Activated CD4-positive, alpha-beta T cell treated with anti-CD3 and anti-CD28 coated beads, Interleukin-2, amount 10 ng/mL, durations not matched to agents 24 days and 14 days (primary cell): Measurements from ENCODE around the gene SLAIN1. TPM values are rescaled to one million over a fixed set of nuclear protein-coding genes. Genes with fewer than 3 reads are reported as not detected.

ENCODE experiments used
- DNase-seq: peaks from one replicate; pipeline ENCODE4 v3.0.0; 2022
- H3K27ac Mint-ChIP-seq: one replicate; pipeline ENCODE4 v1.8.0; 2022; ENCODE audit warnings: mild to moderate bottlenecking, mixed read lengths
- H3K27me3 Mint-ChIP-seq: one replicate; pipeline ENCODE4 v1.8.0; 2022; ENCODE audit warnings: mixed read lengths
- H3K36me3 Mint-ChIP-seq: one replicate; pipeline ENCODE4 v1.8.0; 2022; ENCODE audit warnings: low read depth, mild to moderate bottlenecking, mixed read lengths
- H3K4me1 Mint-ChIP-seq: one replicate; pipeline ENCODE4 v1.8.0; 2021; ENCODE audit warnings: mixed read lengths
- H3K4me3 Mint-ChIP-seq: one replicate; pipeline ENCODE4 v1.8.0; 2022; ENCODE audit warnings: mild to moderate bottlenecking, moderate library complexity, mixed read lengths
- H3K9me3 Mint-ChIP-seq: one replicate; pipeline ENCODE4 v1.8.0; 2021; ENCODE audit warnings: mixed read lengths
- intact Hi-C: fragments of 100-400 bp; cut with micrococcal nuclease; formaldehyde crosslinking; loops from one replicate; pipeline ENCODE4 v1.15.1; 2023
- total RNA-seq: library from RNA; stranded (reverse); gene quantifications from 2 replicates; pipeline ENCODE4 v1.2.3, GENCODE V29; 2022

Gene SLAIN1
- total RNA-seq, 1 donor from 2014 or later = 29.1 TPM

GRCh38 chr13:77696006-77696878 is 1.2 kb upstream of the SLAIN1 start:
- Mint-ChIP-seq H3K36me3 (peaks cover 4% of the 10 kb centered on the region), H3K9me3 (no peaks in the 10 kb centered on the region), H3K27me3 (peaks cover 42% of the 10 kb centered on the region), H3K27ac (peak overlapping the region; percentile 18), H3K4me3 (peak overlapping the region; percentile 83), H3K4me1 (peaks cover 30% of the 10 kb centered on the region)
- intact Hi-C loops = loop anchor here (5.0 kb wide), 2 partner anchors 669 to 809 kb away; partner anchors contain the start of genes FBXL3 and KCTD12
- peak; percentile 63 for DNase-seq

DNA sequence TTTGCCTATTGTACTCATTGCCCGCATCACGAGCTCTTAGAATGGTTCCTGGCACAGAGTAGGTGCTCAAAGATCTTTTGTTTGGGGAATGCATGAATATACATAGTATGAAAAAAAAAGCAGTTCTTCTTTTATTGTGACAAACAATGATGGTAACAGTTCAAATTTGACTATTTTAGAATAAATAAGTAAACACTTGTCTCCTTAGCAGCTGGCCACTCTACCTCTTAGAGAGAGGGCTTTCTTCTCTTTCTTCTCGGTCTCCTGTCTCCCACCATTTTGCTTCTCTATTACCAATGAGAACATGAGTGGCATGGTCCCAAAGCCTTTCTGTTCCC is 639 bp upstream of the SLAIN1 start:
- Mint-ChIP-seq H3K27ac (no peak overlapping the region), H3K27me3 (peaks cover 36% of the 10 kb centered on the region), H3K4me1 (peaks cover 30% of the 10 kb centered on the region), H3K4me3 (peak overlapping the region; percentile 83), H3K36me3 (peaks cover 4% of the 10 kb centered on the region), H3K9me3 (no peaks in the 10 kb centered on the region)
- intact Hi-C loops = loop anchor here (1.0 to 5.0 kb wide), 4 partner anchors 54 to 810 kb away; partner anchors contain the start of genes FBXL3 and KCTD12
- no peak for DNase-seq

DNA sequence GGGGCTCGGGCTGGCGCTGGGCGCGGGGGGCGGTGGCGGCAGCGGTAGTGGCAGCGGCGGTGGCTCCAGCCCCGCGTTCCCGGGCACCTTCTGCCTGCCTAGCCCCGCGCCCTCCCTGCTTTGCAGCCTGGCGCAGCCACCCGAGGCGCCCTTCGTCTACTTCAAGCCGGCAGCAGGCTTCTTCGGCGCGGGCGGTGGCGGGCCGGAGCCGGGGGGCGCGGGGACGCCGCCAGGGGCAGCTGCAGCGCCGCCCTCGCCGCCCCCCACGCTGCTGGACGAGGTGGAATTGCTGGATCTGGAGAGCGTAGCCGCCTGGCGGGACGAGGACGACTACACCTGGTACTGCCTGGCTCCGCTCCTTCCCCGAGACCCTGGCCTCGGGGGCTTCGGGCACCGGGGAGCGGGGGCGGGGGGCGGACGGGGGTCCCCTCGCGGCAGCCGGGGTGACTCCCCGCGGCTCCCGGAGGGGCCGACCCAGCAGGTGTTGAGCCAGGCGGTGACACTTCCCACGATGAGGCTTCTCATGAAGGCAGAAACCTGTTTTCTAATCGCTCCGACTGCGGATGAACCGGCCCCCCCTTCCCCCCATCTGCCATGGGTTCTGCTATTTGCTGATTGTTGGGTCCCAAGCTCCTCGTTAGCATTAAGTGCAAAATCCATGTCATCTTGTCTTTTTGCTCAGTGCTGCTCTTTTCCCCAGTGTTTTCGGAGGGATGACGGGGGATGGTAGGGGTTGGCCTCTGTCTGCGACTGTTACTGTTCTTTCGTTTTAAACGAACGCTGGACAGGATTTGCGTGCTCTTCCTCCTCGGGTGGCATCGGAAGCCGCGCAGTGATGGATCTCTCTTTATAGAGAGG is 943 bp downstream of the SLAIN1 start:
- peaks cover 29% of the 10 kb centered on the region for H3K27me3 Mint-ChIP-seq
- peaks cover 7% of the 10 kb centered on the region for H3K36me3 Mint-ChIP-seq
- H3K4me3 Mint-ChIP-seq = peak overlapping the region; percentile 99
- DNase-seq = peak; percentile 85
- H3K27ac Mint-ChIP-seq = peak overlapping the region; percentile 91
- no peaks in the 10 kb centered on the region for H3K9me3 Mint-ChIP-seq
- H3K4me1 Mint-ChIP-seq = peaks cover 31% of the 10 kb centered on the region
- intact Hi-C loops = loop anchor here (1.0 to 5.0 kb wide), 3 partner anchors 32 to 811 kb away; partner anchors contain the start of genes FBXL3 and KCTD12

- H3K27me3 Mint-ChIP-seq = peaks cover 24% of the 10 kb centered on the region
- peaks cover 31% of the 10 kb centered on the region for H3K4me1 Mint-ChIP-seq
- H3K9me3 Mint-ChIP-seq = no peaks in the 10 kb centered on the region
- peaks cover 7% of the 10 kb centered on the region for H3K36me3 Mint-ChIP-seq
- H3K27ac Mint-ChIP-seq = peak overlapping the region; percentile 91
- DNase-seq = no peak
- intact Hi-C loops = loop anchor here (1.0 to 5.0 kb wide), 3 partner anchors 31 to 812 kb away; partner anchors contain the start of genes FBXL3 and KCTD12
- H3K4me3 Mint-ChIP-seq = peak overlapping the region; percentile 99
Observed at GRCh38 chr13:77699059-77699680, 1.7 kb downstream of the SLAIN1 start.

- H3K9me3 Mint-ChIP-seq = no peaks in the 10 kb centered on the region
- intact Hi-C loops = no loop called here
- no peak for DNase-seq
Observed at GRCh38 chr13:77701305-77701704, 3.8 kb downstream of the SLAIN1 start.

DNA sequence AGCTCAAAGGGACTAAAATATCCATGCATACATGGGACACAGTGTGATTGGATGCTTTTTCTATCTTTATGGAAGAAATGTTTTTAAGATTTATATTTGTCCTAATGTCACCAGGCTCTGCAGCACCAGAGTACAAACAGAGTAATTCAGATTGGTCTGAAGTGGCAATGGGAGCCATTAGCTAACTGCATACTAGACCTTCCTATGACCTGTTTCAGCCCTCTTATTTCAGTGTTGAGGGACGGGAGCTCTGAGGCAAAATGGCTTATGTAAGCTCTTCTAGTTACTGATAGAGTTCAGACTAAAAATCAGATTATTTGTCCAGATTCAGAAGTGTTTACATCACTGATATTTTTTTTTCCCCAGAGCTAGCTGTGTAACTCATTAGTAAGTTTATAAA is 4.9 kb downstream of the SLAIN1 start:
- DNase-seq = no peak
- Mint-ChIP-seq H3K27ac (no peak overlapping the region), H3K27me3 (peaks cover 2% of the 10 kb centered on the region), H3K4me3 (no peak overlapping the region), H3K4me1 (peaks cover 19% of the 10 kb centered on the region), H3K36me3 (peaks cover 22% of the 10 kb centered on the region), H3K9me3 (peaks cover 6% of the 10 kb centered on the region)
- intact Hi-C loops = no loop called here

More at GRCh38 chr13:77701305-77701704, 3.8 kb downstream of the SLAIN1 start:
- no peak overlapping the region for H3K27ac Mint-ChIP-seq
- H3K36me3 Mint-ChIP-seq = peaks cover 11% of the 10 kb centered on the region
- H3K27me3 Mint-ChIP-seq = peaks cover 10% of the 10 kb centered on the region
- H3K4me3 Mint-ChIP-seq = no peak overlapping the region
- H3K4me1 Mint-ChIP-seq = peaks cover 27% of the 10 kb centered on the region

GRCh38 chr13:77703408-77703807 is 5.9 kb downstream of the SLAIN1 start:
- Mint-ChIP-seq H3K4me1 (peaks cover 19% of the 10 kb centered on the region), H3K36me3 (peaks cover 32% of the 10 kb centered on the region), H3K9me3 (peaks cover 16% of the 10 kb centered on the region), H3K4me3 (no peak overlapping the region), H3K27me3 (peaks cover 2% of the 10 kb centered on the region), H3K27ac (no peak overlapping the region)
- DNase-seq = no peak
- intact Hi-C loops = no loop called here

GRCh38 chr13:77714119-77714755 is 16.8 kb downstream of the SLAIN1 start:
- H3K27ac Mint-ChIP-seq = no peak overlapping the region
- H3K4me1 Mint-ChIP-seq = peaks cover 2% of the 10 kb centered on the region
- H3K4me3 Mint-ChIP-seq = no peak overlapping the region
- H3K36me3 Mint-ChIP-seq = peaks cover 17% of the 10 kb centered on the region
- intact Hi-C loops = loop anchor here (2.0 kb wide), 1 partner anchor 17 kb away; no protein-coding TSS in a partner anchor
- no peaks in the 10 kb centered on the region for H3K27me3 Mint-ChIP-seq
- DNase-seq = no peak
- H3K9me3 Mint-ChIP-seq = peaks cover 25% of the 10 kb centered on the region

GRCh38 chr13:77715233-77715891 is 17.9 kb downstream of the SLAIN1 start:
- H3K27ac Mint-ChIP-seq = peak overlapping the region; percentile 9
- DNase-seq = no peak

DNA sequence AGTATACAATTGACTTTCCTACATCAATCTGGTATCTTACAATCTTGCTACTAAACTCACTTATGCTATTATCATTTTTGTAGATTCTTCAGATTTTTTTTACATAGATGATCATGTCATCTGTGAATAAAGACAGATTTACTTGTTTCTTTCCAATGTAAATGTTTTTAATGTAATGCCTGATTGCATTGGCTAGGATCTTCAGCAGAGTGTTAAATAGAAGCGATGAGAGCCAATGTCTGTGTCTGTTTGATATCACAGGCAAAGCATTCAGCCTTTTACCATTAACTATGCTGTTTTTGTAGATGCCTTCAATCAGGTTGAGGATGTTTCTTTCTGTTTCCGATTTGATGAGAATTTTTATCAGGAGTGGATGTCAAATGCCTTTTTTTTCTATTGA is 19.2 kb downstream of the SLAIN1 start:
- peaks cover 17% of the 10 kb centered on the region for H3K9me3 Mint-ChIP-seq
- no peak overlapping the region for H3K4me3 Mint-ChIP-seq
- H3K36me3 Mint-ChIP-seq = peaks cover 30% of the 10 kb centered on the region
- intact Hi-C loops = no loop called here
- H3K27ac Mint-ChIP-seq = no peak overlapping the region
- DNase-seq = no peak
- H3K4me1 Mint-ChIP-seq = peaks cover 11% of the 10 kb centered on the region
- H3K27me3 Mint-ChIP-seq = no peaks in the 10 kb centered on the region

More at GRCh38 chr13:77715233-77715891, 17.9 kb downstream of the SLAIN1 start:
- H3K36me3 Mint-ChIP-seq = peaks cover 22% of the 10 kb centered on the region
- no peak overlapping the region for H3K4me3 Mint-ChIP-seq
- intact Hi-C loops = loop anchor here (2.0 kb wide), 1 partner anchor 15 kb away; no protein-coding TSS in a partner anchor
- H3K9me3 Mint-ChIP-seq = peaks cover 24% of the 10 kb centered on the region
- H3K27me3 Mint-ChIP-seq = no peaks in the 10 kb centered on the region
- peaks cover 2% of the 10 kb centered on the region for H3K4me1 Mint-ChIP-seq

DNA sequence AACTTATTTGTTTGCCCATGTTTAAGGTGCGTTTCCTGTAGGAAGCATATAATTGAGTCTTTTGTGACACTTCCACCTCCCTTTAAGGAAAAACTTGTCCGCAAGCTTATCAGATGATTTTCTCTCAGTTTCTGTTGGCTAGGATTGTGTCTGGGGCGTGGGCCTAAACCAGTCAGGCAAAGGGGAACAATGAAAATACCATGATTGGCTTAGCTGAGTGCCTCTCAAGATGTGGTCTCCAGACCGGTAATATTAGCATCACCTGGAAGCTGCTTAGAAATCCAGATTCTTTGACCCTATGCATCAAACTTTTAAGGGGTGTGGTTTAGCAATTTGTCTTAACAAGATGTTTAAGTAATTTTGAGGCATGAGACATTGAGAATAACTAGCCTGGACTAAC is 20.0 kb downstream of the SLAIN1 start:
- no peak for DNase-seq
- Mint-ChIP-seq H3K36me3 (peaks cover 31% of the 10 kb centered on the region), H3K9me3 (peaks cover 10% of the 10 kb centered on the region), H3K27ac (no peak overlapping the region), H3K27me3 (no peaks in the 10 kb centered on the region), H3K4me1 (peaks cover 11% of the 10 kb centered on the region), H3K4me3 (no peak overlapping the region)
- intact Hi-C loops = no loop called here

DNA sequence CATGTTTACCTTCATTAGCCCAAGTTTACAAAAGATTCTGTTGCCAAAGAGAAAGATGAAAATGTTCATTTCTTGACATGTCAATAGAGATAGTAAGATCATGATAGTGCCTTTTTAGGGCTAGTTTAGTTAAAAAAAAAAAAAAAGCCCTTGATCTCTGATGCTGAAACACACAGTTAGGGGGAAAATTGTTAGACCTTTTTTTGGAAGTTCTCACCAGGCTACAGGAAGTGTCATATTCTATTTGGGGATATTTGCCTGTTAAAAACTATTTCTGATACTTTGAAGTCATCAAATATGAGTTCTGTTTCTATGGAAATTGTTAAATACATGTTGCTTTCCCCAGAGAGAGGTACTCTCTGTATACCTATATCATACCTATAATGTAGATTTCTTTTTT is 21.6 kb downstream of the SLAIN1 start:
- H3K9me3 Mint-ChIP-seq = peaks cover 4% of the 10 kb centered on the region
- H3K27me3 Mint-ChIP-seq = no peaks in the 10 kb centered on the region
- peaks cover 44% of the 10 kb centered on the region for H3K36me3 Mint-ChIP-seq
- H3K4me3 Mint-ChIP-seq = no peak overlapping the region
- H3K27ac Mint-ChIP-seq = no peak overlapping the region
- no peak for DNase-seq
- intact Hi-C loops = no loop called here
- peaks cover 17% of the 10 kb centered on the region for H3K4me1 Mint-ChIP-seq
